GM21423 (cell line): ENCODE results near the gene SYTL3.
A peak's percentile ranks its signal among the peaks of the same experiment; 100 is the strongest.
"Not testable (repeated sequence)": the region's sequence is repeated elsewhere in the genome, so short reads cannot be mapped to it uniquely, and the experiment has no call there.

Source experiments
- ATAC-seq: cut with Tn5 transposase; IDR thresholded peaks from one replicate; pipeline ENCODE4 v1.9.1; 2021; ENCODE audit warnings: mild to moderate bottlenecking, moderate library complexity; ENCODE audit not compliant: unreplicated experiment

Gene SYTL3

DNA sequence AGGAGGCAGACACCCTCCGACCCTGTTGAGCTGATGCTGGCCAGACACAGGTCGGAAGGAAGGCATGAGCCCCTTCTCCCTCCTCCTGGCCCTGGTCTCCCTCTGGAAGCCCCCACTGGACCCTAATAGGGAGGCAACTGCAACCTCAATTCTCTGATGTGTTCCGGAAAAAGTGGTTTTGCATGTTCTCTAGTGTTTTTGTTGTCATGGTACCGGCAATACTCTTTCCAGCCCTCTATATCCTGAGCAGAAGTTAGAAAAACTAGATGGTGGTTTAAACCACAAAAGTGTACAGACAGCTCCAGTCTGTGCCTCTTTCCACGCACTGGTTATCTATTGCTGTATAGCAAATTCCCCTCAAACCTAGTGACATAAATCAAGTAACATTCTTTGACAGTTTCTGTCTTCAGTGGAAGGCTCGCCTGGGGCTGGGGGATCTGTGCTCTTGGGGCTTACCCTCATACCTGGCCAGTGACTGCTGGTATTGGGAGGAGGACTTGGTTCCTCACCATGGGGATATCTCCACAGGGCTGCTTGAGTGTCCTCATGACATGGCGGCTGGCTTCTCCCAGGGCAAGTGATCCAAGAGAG lies 37.0 kb downstream of the SYTL3 start:
- ATAC-seq, result peak; percentile 88

DNA sequence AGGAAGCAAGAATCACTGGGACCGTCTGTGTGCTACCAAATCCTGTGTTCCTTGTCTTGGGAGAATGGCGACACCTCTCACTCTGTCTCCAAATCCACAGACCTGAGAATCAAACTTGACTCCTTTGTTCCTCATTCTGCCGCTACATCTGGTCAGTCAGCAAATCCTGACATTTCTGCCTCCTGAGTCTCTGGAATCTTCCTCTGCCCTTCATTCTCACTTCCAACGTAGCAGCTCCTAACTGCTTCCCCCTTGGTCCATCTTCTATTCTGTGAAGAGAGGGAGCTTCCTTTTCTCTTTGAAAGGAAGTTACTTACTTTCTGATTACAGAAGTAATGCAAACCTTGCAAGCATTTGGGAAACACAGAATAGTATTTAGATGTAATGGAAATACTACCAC lies 37.7 kb downstream of the SYTL3 start:
- no peak for ATAC-seq

DNA sequence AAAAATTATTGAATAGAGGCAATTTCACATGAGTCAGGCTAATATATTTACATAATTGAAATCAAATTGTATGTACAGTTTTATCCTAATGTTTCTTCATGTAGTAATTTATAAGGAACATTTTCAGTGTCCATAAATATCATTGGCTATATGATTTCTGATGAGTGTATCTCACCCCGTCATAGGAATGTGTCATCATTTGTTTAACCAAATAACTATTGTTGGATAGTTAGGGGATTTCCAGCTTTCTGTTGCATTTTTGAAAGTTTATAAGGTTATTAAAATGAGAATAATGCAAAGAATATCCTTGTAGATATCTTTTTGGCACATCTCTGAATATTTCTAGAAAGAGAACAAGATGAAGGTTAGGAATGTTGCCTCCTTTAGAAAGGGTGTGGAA lies 39.0 kb downstream of the SYTL3 start:
- ATAC-seq, result no peak

- no peak for ATAC-seq
These were observed 45.1 kb downstream of the SYTL3 start for GRCh38 chr6:158694913-158695312.

GRCh38 chr6:158697811-158698210 lies 48.0 kb downstream of the SYTL3 start:
- no peak for ATAC-seq

DNA sequence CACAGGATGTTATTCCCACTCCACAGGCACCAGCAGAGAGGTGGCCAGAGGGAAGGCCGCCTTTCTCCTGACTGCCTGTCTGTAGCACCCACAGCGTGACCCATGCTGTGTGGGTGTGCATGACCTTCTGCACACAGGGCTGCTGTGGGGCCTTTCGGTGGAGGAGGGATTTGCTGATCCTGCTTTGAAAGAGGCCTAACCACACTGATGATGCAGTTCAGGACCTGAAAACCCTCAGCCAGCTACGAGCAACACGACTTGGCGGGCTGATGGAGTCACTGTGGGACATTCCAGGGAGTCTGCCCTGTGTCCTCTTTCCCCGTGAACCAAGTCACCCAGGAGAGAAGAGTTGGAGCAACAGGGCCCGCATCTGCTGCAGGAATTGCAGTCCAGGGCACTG lies 49.1 kb downstream of the SYTL3 start:
- ATAC-seq, result no peak

- ATAC-seq, result not testable (repeated sequence)
These were observed 51.4 kb downstream of the SYTL3 start for GRCh38 chr6:158701268-158701667.

DNA sequence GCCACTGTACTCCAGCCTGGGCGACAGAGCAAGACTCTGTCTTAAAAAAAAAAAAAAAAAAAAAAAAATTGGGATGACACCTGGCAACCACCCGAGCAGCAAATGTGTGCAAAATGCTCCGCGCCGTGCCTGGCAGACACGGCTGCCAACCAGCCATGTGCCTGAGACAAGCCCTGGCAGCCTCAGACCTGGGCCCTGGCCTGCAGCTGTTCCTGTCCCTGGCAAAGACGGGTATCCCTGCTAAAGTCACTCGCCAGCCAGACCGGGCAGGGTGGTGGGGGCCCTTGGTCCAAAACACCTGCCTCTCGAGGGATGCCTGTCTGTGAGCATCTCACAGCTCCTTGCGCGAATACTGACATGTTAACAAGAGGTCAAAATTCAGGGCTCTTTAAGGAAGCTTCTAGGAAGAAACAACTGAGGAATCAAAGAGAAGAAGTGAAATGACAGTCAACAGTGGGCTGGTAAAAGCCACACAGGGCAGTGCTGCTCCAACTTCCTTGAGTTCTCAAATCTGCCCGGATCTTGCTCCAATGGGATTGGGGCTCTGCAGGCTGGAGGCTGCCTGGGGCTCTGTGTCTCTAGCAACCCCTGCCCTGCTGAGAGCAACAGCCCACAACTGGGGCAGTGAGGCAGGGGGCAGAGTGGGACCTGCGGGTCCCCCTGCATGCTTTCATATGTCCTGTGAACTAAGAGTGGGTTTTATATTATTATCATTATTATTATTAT lies 53.4 kb downstream of the SYTL3 start:
- no peak for ATAC-seq

- ATAC-seq, result peak; percentile 93
These were observed 54.3 kb downstream of the SYTL3 start for GRCh38 chr6:158703837-158704822.

- no peak for ATAC-seq
These were observed 55.7 kb downstream of the SYTL3 start for GRCh38 chr6:158705386-158706126.

DNA sequence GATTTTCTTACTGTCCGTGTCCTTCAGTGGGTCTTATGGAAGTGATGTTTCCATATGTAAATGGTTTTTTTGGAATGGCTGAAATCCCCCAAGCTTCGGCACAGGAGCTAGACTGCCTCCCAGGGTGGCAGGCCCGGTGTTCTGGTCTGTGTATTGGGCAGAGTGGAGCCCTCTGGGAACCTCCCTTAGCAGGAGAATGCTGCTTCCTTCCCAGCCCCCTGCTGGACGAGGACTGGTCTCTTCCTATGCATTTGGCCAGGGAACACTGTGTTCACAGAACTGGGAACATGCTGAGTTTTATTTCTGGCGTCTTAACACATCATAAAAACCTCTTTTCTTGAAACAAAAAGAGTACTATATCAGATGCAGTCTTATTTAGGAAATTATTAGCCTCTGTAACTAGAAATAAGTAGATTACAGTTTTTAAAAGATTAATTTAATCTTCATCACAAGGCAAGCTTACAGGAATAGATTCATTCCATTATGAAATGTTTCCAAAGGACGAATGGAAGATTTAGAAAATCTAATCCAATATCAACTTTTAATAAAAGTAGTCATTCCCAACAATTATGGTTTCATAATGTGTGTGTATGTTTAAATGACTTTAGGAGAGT lies 56.6 kb downstream of the SYTL3 start:
- no peak for ATAC-seq

GRCh38 chr6:158707120-158707820 lies 57.4 kb downstream of the SYTL3 start:
- no peak for ATAC-seq

DNA sequence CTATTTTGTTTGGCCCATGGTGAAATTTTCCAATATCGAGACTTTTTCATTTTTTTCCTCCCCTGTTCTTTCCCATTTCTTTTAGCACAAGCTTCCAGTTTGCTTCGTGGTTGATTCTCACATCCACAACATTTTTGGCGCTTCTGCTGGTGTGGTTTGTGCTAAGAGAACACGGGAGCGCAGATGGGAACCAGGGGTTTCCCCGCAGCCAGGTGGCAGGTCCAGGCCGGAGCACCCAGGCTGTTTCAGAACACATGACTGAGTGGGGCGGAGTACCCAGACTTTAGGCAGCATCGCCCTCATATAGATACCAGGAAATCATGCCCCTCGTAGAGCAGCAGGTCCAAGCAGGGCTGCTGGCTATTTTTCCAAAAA lies 58.0 kb downstream of the SYTL3 start:
- no peak for ATAC-seq

GRCh38 chr6:158708239-158708638 lies 58.4 kb downstream of the SYTL3 start:
- ATAC-seq, result no peak

DNA sequence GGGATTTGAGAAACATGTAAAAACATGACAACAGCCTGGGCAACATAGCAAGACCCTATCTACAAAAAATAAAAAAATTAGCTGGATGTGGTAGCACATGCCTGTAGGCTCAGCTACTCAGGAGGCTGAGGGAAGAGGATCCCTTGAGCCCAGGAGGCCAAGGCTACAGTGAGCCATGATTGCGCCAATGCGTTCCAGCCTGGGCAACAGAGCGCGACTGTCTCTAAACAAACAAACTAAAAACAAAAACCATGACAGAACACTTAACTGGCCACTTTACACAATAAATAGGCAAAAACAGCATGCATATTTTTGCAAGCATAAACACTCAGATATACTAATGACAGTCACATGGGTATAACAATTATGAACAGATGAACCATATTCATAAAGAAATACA lies 60.0 kb downstream of the SYTL3 start:
- no peak for ATAC-seq

GRCh38 chr6:158711264-158711663 lies 61.4 kb downstream of the SYTL3 start:
- no peak for ATAC-seq

DNA sequence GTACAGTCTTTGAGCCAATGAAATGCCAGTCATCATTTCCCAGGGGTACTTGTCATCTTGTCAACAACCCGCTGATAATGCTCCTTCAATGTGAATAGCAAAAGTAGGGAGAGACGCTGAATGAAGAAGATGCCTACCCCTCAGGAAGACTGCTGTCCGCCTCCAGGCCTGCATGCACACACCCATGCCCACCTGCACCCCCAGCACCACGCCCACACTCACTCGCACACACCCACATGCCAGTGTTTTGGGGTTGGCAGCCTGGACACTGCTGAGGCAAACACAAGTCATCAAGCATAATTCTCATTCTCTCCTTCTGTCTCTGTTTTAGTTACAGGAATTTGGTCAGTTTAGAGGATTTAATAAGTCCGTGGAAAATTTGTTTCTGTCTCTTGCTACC lies 63.6 kb downstream of the SYTL3 start:
- ATAC-seq, result no peak

DNA sequence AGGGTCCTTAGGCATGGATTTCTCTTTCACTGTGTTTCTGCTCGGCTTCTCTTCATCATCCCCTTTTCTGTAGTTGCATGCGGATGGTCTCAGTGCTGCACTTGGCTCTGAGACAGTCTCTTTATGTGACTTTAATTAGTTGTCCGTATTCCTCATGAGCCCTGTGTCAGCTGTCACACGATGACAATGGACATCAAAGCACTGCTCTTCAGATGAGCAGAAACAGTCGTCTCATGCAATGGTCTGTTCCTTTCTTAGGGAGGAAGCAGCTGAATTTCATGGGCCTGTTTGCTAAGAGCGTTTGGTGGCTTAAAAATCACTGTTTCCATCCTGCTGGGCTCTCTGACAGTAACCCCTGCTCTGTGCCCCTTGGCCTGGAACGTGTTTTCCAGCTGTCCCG lies 64.9 kb downstream of the SYTL3 start:
- ATAC-seq, result no peak

DNA sequence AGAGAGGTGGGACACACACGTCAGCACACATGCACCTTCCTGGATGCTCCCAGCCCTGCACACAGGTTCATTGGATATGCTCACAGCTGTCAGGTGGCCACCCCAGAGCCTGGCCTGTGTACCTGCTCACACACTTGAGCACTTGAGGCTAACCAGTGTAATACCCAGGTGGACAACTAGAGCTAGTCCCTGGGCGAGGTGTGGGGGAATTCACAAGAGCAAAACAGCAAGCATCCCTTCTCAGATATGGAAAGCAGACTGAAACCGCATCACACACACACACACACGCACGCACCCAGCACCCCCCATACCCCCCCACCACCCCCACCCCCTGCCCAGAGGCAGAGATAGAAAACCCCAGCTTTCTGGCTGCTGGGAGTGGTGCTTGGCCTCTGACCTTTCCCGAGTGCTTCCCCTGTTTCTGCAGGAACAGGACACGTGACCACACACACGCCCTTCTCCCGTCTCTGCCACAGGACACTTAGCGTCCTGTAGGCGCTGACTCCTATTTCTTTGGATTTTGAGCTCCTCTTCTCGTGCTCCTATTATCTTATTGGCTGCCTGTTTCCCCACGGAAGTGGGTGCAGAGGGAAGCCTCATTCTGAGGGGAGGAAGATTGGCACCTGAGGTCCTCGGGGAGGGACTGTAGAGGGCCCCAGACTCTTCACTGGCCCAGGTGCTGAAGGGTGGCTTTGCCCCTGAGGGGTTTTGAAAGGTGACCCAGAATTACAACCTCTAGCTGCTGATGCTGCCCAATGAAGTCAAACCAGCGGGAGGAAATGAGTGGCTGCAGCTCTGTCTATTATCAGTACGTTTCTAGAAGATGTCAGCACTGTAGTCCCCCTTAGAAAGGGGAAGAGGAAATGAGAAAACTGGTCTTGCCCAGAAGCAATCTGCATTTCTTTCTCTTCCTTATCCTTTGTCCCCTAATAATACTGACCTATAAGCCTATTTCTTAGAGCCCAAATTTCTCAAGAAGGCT lies 65.8 kb downstream of the SYTL3 start:
- peak; percentile 51 for ATAC-seq
